ENCODE measurements around the gene RPS15A. TPM values are rescaled to one million over a fixed set of nuclear protein-coding genes. Genes with fewer than 3 reads are reported as not detected.

RPS15A gene
- total and polyA plus RNA-seq, 2 donors (not counting 1 experiment from before 2014, with no cell fraction given), result 1,585 to 3,828 TPM

DNA sequence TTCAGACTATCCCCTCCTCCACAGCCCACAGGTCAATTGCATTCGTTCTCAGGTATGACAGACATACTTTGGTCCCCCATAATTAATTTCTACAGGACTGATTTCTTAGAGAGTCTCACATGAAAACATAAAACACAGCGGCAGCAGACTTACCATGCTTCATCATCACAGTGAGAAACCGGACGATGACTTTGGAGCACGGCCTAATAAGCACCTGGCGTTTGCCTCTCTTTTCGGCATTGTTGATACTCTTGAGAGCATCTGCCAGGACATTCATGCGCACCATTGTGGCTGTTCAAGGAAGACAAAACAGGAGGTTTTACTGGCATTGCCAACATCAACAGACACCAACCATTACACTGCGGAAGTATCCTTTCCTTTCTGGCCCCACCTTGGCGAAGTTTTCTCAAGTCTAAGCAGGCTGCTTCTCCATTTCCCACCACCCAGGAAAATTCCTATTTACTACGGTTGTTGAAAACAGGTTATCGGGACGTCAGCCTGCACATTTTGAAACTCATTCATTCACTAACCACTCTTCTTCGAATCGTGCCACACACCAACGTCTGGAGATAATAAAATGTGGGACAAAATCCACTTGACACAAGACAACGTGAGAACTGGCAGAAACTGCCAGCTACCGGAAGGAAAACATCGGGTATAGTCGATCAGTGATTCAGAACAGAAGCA is 1.2 kb downstream of the RPS15A start:
- peak overlapping the region; percentile 71 to 100 (median 83) for H3K4me3 ChIP-seq (replicated peaks in 1 of 4; ENCODE audit: control extremely low read depth in 1 of 4, insufficient read depth in 1 of 4, low read depth in 3 of 4, low read length in 4 of 4)
- peak overlapping the region; percentile 84 for H3K27ac ChIP-seq (ENCODE audit: insufficient read depth, low read length)
- H2AFZ ChIP-seq (ENCODE audit: low read length), result no peak overlapping the region
- peaks cover 67% of the 10 kb centered on the region for H3K79me2 ChIP-seq (ENCODE audit: control insufficient read depth, insufficient read depth, low read length)
- TF ChIP-seq EZH2 (IDR thresholded peaks at IDR 0.05; ENCODE audit: low read length, missing control alignments), result no peak
- TF ChIP-seq, protein P1, sequence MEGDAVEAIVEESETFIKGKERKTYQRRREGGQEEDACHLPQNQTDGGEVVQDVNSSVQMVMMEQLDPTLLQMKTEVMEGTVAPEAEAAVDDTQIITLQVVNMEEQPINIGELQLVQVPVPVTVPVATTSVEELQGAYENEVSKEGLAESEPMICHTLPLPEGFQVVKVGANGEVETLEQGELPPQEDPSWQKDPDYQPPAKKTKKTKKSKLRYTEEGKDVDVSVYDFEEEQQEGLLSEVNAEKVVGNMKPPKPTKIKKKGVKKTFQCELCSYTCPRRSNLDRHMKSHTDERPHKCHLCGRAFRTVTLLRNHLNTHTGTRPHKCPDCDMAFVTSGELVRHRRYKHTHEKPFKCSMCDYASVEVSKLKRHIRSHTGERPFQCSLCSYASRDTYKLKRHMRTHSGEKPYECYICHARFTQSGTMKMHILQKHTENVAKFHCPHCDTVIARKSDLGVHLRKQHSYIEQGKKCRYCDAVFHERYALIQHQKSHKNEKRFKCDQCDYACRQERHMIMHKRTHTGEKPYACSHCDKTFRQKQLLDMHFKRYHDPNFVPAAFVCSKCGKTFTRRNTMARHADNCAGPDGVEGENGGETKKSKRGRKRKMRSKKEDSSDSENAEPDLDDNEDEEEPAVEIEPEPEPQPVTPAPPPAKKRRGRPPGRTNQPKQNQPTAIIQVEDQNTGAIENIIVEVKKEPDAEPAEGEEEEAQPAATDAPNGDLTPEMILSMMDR (conservative IDR thresholded peaks at IDR 0.05 in 1 of 2, IDR thresholded peaks at IDR 0.05 in 1 of 2; ENCODE audit: low read depth in 1 of 2, low read length in 2 of 2), result no peak
- H3K9ac ChIP-seq (ENCODE audit: insufficient read depth, low read length), result peak overlapping the region; percentile 85
- no peaks in the 10 kb centered on the region for H3K9me3 ChIP-seq (ENCODE audit: control insufficient read depth, insufficient read depth, low read depth, low read length)
- peaks cover 11% of the 10 kb centered on the region for H3K4me1 ChIP-seq (ENCODE audit: control insufficient read depth, extremely low read depth, insufficient read depth, low read length)
- peak in 1 of 2 donors; percentile 33 for DNase-seq (ENCODE audit: low read depth in 2 of 2)
- peaks cover 24% of the 10 kb centered on the region for H3K36me3 ChIP-seq (ENCODE audit: control insufficient read depth, insufficient read depth, low read length)
- no peaks in the 10 kb centered on the region for H3K27me3 ChIP-seq (ENCODE audit: control insufficient read depth, insufficient read depth, low read length)
- peaks cover 11% of the 10 kb centered on the region for H4K20me1 ChIP-seq (ENCODE audit: control insufficient read depth, extremely low read depth, insufficient read depth, low read length)
- H3K4me2 ChIP-seq (ENCODE audit: extremely low read depth, insufficient read depth, low read length), result peak overlapping the region; percentile 97

DNA sequence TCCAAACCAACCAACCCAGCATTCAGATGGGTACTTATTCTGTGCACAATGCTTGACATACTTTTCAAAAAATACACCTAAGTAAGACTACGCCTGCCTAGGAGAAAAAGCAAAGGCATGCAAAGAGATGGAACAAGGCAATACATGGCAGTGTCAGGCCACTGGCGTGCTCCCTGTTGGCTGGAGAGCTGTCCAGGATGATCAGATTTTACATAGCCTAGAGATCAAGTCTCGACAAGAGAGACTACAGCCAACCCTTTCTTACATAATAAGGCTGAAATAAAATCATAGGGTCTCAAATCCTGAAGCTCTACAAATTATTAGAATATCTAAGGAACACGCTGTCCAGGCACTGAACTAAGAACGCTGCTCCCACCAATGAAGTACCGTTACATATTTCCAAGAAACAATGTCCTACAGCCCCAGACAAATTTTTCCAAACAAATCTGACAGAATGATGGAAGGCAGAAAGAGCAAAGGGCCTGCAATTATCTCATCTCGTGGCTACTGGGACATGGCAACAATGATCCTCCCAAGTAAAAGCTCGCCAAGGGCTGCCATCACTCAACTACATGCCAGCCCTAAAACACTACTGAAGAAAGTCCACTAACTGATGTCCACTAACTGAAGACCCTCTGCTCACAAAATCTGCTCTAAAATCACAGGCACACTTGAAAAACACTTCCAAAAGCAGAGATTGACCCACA is 5.1 kb downstream of the RPS15A start:
- Histone ChIP-seq H3K9ac (ENCODE audit: insufficient read depth, low read length) (no peak overlapping the region), H3K79me2 (ENCODE audit: control insufficient read depth, insufficient read depth, low read length) (peaks cover 69% of the 10 kb centered on the region), H2AFZ (ENCODE audit: low read length) (no peak overlapping the region), H4K20me1 (ENCODE audit: control insufficient read depth, extremely low read depth, insufficient read depth, low read length) (peaks cover 11% of the 10 kb centered on the region), H3K4me3 (replicated peaks in 1 of 4; ENCODE audit: control extremely low read depth in 1 of 4, insufficient read depth in 1 of 4, low read depth in 3 of 4, low read length in 4 of 4) (peak overlapping the region in 2 of 4 experiments; percentile 6 to 21), H3K4me1 (ENCODE audit: control insufficient read depth, extremely low read depth, insufficient read depth, low read length) (peaks cover 11% of the 10 kb centered on the region), H3K36me3 (ENCODE audit: control insufficient read depth, insufficient read depth, low read length) (peaks cover 16% of the 10 kb centered on the region), H3K27ac (ENCODE audit: insufficient read depth, low read length) (no peak overlapping the region), H3K9me3 (ENCODE audit: control insufficient read depth, insufficient read depth, low read depth, low read length) (no peaks in the 10 kb centered on the region), H3K4me2 (ENCODE audit: extremely low read depth, insufficient read depth, low read length) (peak overlapping the region; percentile 62), H3K27me3 (ENCODE audit: control insufficient read depth, insufficient read depth, low read length) (no peaks in the 10 kb centered on the region)
- DNase-seq (ENCODE audit: low read depth in 2 of 2), result peak in 1 of 2 donors; percentile 41
- TF ChIP-seq, protein P1 (conservative IDR thresholded peaks at IDR 0.05 in 1 of 2, IDR thresholded peaks at IDR 0.05 in 1 of 2; ENCODE audit: low read depth in 1 of 2, low read length in 2 of 2), result no peak
- TF ChIP-seq EZH2 (IDR thresholded peaks at IDR 0.05; ENCODE audit: low read length, missing control alignments), result no peak
